Epidermal melanocyte (primary cell): Measurements from ENCODE around the gene CRP.
"Not testable (repeated sequence)": the region's sequence is repeated elsewhere in the genome, so short reads cannot be mapped to it uniquely, and the experiment has no call there.

Experiments used
- DNase-seq: peaks from one replicate; pipeline ENCODE4 v3.0.0; 2011; ENCODE audit warnings: low spot score; ENCODE audit not compliant: insufficient read length

The CRP gene

GRCh38 chr1:159714529-159714928 lies at the start of gene CRP:
CRP (minus strand) TSS chr1:159714589; CDS start chr1:159714485, 104 bp downstream.
- no peak for DNase-seq

- DNase-seq = no peak
These were observed 49.3 kb upstream of the CRP start for GRCh38 chr1:159763686-159764085.

- DNase-seq = no peak
These were observed 42.0 kb upstream of the CRP start for GRCh38 chr1:159756397-159756796.

GRCh38 chr1:159755451-159756007 lies 41.1 kb upstream of the CRP start:
- no peak for DNase-seq

GRCh38 chr1:159753386-159753785 lies 39.0 kb upstream of the CRP start:
- DNase-seq = no peak

- no peak for DNase-seq
These were observed 37.8 kb upstream of the CRP start for GRCh38 chr1:159752135-159752580.

GRCh38 chr1:159751031-159751430 lies 36.6 kb upstream of the CRP start:
- no peak for DNase-seq

- DNase-seq = no peak
These were observed 36.2 kb upstream of the CRP start for GRCh38 chr1:159750621-159751020.

- DNase-seq = no peak
These were observed 35.2 kb upstream of the CRP start for GRCh38 chr1:159749630-159750029.

GRCh38 chr1:159748370-159748769 lies 34.0 kb upstream of the CRP start:
- no peak for DNase-seq

- DNase-seq = no peak
These were observed 32.3 kb upstream of the CRP start for GRCh38 chr1:159746666-159747065.

- DNase-seq = no peak
These were observed 29.4 kb upstream of the CRP start for GRCh38 chr1:159743651-159744410.

GRCh38 chr1:159737238-159737916 lies 23.0 kb upstream of the CRP start:
- DNase-seq = no peak

- DNase-seq = not testable (repeated sequence)
These were observed 8.8 kb upstream of the CRP start for GRCh38 chr1:159723188-159723587.

GRCh38 chr1:159719990-159720389 lies 5.6 kb upstream of the CRP start:
- no peak for DNase-seq

GRCh38 chr1:159715855-159716254 lies 1.5 kb upstream of the CRP start:
- DNase-seq = no peak

GRCh38 chr1:159712080-159712479 lies 2.3 kb downstream of the CRP start:
- DNase-seq = no peak

GRCh38 chr1:159707472-159708260 lies 6.7 kb downstream of the CRP start:
- no peak for DNase-seq

GRCh38 chr1:159705904-159706256 lies 8.5 kb downstream of the CRP start:
- DNase-seq = no peak

GRCh38 chr1:159705251-159705903 lies 9.0 kb downstream of the CRP start:
- no peak for DNase-seq

GRCh38 chr1:159704481-159704880 lies 9.9 kb downstream of the CRP start:
- DNase-seq = no peak
